Sigmoid colon (tissue), 4 donors: ENCODE results near the gene PARP15.

Experiments
- EP300 ChIP-seq, 4 donors: sonication (generic); formaldehyde crosslinking; IDR thresholded peaks; one replicate each; pipeline ENCODE4 v1.6.1; 2017; ENCODE audit warnings: antibody characterized with exemption in 4 of 4
- TF ChIP-seq, protein P1 (sequence below), 4 experiments: fragments of 450-650 bp in 3 of 4; fragments of 200-600 bp in 1 of 4; IDR thresholded peaks; one replicate each; pipeline ENCODE4 v1.5.1; 2016 to 2019; ENCODE audit warnings: antibody characterized with exemption in 4 of 4, mild to moderate bottlenecking in 3 of 4, moderate library complexity in 2 of 4

DNA sequence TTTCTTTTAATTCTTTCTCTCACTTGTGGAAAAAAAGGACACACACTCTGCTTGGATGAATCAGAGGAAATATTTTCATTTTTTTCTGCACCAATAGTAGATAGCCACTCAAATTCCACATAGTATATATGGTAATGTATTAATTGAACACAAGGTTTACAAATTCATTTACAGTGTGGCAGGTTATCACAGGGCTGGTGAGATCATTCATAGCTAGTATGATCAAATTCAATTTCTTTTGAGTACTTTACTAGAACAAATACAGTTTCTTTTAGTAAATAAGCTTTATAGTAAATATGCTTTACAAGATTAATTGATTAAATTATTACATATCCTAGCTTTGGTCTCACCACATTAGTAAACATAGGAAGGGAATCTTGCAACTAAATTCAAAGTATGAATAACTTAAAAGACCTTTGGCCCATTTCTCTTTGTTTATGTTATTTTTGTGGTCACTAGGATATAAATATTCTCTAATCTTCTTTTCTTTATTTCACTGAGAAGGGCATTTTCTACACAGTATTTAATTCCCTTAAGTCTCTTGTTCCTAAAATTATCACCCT is 63.1 kb downstream of the PARP15 start:
- TF ChIP-seq, protein P1, sequence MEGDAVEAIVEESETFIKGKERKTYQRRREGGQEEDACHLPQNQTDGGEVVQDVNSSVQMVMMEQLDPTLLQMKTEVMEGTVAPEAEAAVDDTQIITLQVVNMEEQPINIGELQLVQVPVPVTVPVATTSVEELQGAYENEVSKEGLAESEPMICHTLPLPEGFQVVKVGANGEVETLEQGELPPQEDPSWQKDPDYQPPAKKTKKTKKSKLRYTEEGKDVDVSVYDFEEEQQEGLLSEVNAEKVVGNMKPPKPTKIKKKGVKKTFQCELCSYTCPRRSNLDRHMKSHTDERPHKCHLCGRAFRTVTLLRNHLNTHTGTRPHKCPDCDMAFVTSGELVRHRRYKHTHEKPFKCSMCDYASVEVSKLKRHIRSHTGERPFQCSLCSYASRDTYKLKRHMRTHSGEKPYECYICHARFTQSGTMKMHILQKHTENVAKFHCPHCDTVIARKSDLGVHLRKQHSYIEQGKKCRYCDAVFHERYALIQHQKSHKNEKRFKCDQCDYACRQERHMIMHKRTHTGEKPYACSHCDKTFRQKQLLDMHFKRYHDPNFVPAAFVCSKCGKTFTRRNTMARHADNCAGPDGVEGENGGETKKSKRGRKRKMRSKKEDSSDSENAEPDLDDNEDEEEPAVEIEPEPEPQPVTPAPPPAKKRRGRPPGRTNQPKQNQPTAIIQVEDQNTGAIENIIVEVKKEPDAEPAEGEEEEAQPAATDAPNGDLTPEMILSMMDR (IDR thresholded peaks at IDR 0.05): no peak
- TF ChIP-seq EP300 (IDR thresholded peaks at IDR 0.05): no peak
